ENCODE measurements around the gene SDR42E1.

DNA sequence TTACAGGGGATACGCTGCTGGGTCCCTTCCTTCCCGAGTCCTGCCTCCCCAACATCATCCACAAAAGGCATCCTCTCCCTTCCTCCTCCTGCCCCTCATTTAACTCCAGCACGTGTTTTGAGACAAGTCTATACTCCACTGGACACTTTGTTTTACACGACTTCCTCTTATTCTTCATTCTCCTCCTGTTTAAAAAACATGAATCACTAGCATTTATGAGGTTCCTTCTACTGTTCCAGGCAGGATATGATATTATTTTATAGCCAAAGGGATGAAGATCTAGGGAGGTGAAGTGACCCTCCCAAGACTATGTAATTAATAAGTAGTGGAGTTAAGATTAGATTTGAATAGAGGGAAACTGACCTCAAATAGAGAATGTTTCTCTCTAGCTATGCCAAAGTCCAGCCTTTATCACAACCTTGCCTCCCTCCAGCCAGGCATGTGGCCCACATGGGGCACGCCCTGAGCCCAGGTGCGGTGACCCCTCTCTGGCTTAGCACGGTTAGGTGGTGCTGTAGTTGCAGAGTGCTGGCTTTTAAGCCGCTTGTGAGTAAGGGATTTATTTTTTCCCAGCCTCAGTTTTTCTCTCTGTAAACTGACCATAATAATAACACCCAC, 22.5 kb upstream of the SDR42E1 start:
- TF ChIP-seq EZH2 (IDR thresholded peaks at IDR 0.05; ENCODE audit: borderline replicate concordance, low read depth, low read length) (no peak), PHB2 (IDR thresholded peaks at IDR 0.05; ENCODE audit: low read depth) (no peak), HNRNPK (IDR thresholded peaks at IDR 0.05; ENCODE audit: low read depth, low read length, poor library complexity, severe bottlenecking) (no peak), TCFL5 (CRISPR knock-in tag; conservative IDR thresholded peaks at IDR 0.05) (no peak), GABPA (tag; conservative IDR thresholded peaks at IDR 0.05; ENCODE audit: low read depth) (no peak), RNF2 (IDR thresholded peaks at IDR 0.05) (no peak), ZNF184 (CRISPR knock-in tag; IDR thresholded peaks at IDR 0.05) (no peak)
- TF ChIP-seq, protein P1, sequence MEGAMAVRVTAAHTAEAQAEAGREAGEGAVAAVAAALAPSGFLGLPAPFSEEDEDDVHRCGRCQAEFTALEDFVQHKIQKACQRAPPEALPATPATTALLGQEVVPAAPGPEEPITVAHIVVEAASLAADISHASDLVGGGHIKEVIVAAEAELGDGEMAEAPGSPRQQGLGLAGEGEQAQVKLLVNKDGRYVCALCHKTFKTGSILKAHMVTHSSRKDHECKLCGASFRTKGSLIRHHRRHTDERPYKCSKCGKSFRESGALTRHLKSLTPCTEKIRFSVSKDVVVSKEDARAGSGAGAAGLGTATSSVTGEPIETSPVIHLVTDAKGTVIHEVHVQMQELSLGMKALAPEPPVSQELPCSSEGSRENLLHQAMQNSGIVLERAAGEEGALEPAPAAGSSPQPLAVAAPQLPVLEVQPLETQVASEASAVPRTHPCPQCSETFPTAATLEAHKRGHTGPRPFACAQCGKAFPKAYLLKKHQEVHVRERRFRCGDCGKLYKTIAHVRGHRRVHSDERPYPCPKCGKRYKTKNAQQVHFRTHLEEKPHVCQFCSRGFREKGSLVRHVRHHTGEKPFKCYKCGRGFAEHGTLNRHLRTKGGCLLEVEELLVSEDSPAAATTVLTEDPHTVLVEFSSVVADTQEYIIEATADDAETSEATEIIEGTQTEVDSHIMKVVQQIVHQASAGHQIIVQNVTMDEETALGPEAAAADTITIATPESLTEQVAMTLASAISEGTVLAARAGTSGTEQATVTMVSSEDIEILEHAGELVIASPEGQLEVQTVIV (CRISPR knock-in tag; IDR thresholded peaks at IDR 0.05; ENCODE audit: borderline replicate concordance), result no peak
- TF ChIP-seq, protein P2, sequence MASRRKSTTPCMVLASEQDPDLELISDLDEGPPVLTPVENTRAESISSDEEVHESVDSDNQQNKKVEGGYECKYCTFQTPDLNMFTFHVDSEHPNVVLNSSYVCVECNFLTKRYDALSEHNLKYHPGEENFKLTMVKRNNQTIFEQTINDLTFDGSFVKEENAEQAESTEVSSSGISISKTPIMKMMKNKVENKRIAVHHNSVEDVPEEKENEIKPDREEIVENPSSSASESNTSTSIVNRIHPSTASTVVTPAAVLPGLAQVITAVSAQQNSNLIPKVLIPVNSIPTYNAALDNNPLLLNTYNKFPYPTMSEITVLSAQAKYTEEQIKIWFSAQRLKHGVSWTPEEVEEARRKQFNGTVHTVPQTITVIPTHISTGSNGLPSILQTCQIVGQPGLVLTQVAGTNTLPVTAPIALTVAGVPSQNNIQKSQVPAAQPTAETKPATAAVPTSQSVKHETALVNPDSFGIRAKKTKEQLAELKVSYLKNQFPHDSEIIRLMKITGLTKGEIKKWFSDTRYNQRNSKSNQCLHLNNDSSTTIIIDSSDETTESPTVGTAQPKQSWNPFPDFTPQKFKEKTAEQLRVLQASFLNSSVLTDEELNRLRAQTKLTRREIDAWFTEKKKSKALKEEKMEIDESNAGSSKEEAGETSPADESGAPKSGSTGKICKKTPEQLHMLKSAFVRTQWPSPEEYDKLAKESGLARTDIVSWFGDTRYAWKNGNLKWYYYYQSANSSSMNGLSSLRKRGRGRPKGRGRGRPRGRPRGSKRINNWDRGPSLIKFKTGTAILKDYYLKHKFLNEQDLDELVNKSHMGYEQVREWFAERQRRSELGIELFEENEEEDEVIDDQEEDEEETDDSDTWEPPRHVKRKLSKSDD (conservative IDR thresholded peaks at IDR 0.05; ENCODE audit: low read length), result no peak
- TF ChIP-seq, protein P3, sequence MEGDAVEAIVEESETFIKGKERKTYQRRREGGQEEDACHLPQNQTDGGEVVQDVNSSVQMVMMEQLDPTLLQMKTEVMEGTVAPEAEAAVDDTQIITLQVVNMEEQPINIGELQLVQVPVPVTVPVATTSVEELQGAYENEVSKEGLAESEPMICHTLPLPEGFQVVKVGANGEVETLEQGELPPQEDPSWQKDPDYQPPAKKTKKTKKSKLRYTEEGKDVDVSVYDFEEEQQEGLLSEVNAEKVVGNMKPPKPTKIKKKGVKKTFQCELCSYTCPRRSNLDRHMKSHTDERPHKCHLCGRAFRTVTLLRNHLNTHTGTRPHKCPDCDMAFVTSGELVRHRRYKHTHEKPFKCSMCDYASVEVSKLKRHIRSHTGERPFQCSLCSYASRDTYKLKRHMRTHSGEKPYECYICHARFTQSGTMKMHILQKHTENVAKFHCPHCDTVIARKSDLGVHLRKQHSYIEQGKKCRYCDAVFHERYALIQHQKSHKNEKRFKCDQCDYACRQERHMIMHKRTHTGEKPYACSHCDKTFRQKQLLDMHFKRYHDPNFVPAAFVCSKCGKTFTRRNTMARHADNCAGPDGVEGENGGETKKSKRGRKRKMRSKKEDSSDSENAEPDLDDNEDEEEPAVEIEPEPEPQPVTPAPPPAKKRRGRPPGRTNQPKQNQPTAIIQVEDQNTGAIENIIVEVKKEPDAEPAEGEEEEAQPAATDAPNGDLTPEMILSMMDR (IDR thresholded peaks at IDR 0.05 in 2 of 3, conservative IDR thresholded peaks at IDR 0.05 in 1 of 3; ENCODE audit: insufficient read depth in 2 of 3, low read depth in 1 of 3, low read length in 3 of 3), result no peak
- TF ChIP-seq, protein P4, sequence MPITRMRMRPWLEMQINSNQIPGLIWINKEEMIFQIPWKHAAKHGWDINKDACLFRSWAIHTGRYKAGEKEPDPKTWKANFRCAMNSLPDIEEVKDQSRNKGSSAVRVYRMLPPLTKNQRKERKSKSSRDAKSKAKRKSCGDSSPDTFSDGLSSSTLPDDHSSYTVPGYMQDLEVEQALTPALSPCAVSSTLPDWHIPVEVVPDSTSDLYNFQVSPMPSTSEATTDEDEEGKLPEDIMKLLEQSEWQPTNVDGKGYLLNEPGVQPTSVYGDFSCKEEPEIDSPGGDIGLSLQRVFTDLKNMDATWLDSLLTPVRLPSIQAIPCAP (CRISPR knock-in tag; IDR thresholded peaks at IDR 0.05; ENCODE audit: borderline replicate concordance), result no peak
- TF ChIP-seq, protein P5, sequence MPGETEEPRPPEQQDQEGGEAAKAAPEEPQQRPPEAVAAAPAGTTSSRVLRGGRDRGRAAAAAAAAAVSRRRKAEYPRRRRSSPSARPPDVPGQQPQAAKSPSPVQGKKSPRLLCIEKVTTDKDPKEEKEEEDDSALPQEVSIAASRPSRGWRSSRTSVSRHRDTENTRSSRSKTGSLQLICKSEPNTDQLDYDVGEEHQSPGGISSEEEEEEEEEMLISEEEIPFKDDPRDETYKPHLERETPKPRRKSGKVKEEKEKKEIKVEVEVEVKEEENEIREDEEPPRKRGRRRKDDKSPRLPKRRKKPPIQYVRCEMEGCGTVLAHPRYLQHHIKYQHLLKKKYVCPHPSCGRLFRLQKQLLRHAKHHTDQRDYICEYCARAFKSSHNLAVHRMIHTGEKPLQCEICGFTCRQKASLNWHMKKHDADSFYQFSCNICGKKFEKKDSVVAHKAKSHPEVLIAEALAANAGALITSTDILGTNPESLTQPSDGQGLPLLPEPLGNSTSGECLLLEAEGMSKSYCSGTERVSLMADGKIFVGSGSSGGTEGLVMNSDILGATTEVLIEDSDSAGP (CRISPR knock-in tag; IDR thresholded peaks at IDR 0.05), result no peak
